ENCODE data around the gene TCIRG1.

Gene TCIRG1

GRCh38 chr11:68009391-68010089, 29.3 kb upstream of the TCIRG1 start:
- no peaks in the 10 kb centered on the region for H3K9me3 Mint-ChIP-seq
- peaks cover 8% of the 10 kb centered on the region for H3K36me3 Mint-ChIP-seq (ENCODE audit: insufficient read depth)
- H3K4me3 Mint-ChIP-seq = no peak overlapping the region
- peaks cover 5% of the 10 kb centered on the region for H3K4me1 Mint-ChIP-seq
- ATAC-seq (replicated peaks; ENCODE audit: extremely low read depth, poor library complexity, severe bottlenecking) (no peak), DNase-seq (ENCODE audit: low spot score in 2 of 2) (no peak)
- H3K27ac Mint-ChIP-seq (ENCODE audit: low read depth) = no peak overlapping the region
- peaks cover 8% of the 10 kb centered on the region for H3K27me3 Mint-ChIP-seq

GRCh38 chr11:68010090-68011041, 28.5 kb upstream of the TCIRG1 start, which contains the start of gene ALDH3B1:
Gene ALDH3B1 (plus strand): TSS chr11:68010327. CDS start chr11:68015298, 4,971 bp downstream.
- DNase-seq (ENCODE audit: low spot score in 2 of 2) (no peak), ATAC-seq (replicated peaks; ENCODE audit: extremely low read depth, poor library complexity, severe bottlenecking) (no peak)
- peaks cover 8% of the 10 kb centered on the region for H3K27me3 Mint-ChIP-seq
- no peaks in the 10 kb centered on the region for H3K9me3 Mint-ChIP-seq
- H3K27ac Mint-ChIP-seq (ENCODE audit: low read depth) = no peak within 1 kb of the TSS
- H3K4me3 Mint-ChIP-seq = no peak within 1 kb of the TSS
- H3K36me3 Mint-ChIP-seq (ENCODE audit: insufficient read depth) = peaks cover 4% of the 10 kb centered on the region
- H3K4me1 Mint-ChIP-seq = no peaks in the 10 kb centered on the region

DNA sequence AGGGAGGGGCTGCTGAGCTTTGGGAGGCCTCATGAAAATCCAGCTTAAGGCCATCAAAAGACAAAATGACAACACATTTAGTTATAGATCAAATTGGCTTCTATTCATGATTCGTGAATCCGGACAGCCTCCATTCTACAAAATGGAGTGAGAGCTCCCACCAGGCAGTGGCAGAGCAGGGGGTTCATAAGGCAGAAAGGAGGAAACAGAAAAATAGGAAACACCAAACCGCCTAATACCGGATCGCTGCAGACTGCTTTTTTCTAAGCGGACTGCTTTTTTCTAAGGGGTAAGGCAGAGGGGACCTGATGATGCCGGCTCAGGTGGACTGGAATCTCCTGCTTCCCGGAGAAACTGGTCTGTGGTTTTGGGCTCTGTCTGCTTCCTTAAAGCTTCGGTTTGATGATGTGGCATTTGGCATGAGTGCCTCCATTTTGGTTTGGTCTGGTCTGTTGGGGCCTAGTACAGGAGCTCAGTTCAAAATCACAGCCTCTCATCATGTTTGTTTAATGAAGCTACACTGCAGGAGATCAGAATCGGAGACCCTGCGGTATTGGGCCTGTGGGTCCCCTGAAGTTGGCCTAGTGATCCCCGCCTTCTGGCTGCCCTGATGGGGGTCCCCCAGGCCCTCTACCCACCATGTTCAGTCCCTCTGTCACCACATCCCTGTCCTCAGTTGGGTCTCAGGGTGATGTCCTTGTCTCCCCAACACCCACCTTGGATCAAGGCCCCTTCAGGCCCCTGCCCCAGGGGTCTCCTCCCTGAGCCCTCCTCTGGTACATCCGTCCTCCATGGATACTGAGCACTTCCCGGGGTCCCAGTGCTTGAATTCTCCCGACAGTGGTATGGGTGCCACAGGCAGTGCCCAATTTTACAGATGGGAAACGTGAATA, 27.5 kb upstream of the TCIRG1 start:
- H3K36me3 Mint-ChIP-seq (ENCODE audit: insufficient read depth) = peaks cover 3% of the 10 kb centered on the region
- H3K9me3 Mint-ChIP-seq = no peaks in the 10 kb centered on the region
- DNase-seq (ENCODE audit: low spot score in 2 of 2) (no peak), ATAC-seq (replicated peaks; ENCODE audit: extremely low read depth, poor library complexity, severe bottlenecking) (no peak)
- no peak overlapping the region for H3K27ac Mint-ChIP-seq (ENCODE audit: low read depth)
- H3K4me1 Mint-ChIP-seq = no peaks in the 10 kb centered on the region
- no peak overlapping the region for H3K4me3 Mint-ChIP-seq
- peaks cover 8% of the 10 kb centered on the region for H3K27me3 Mint-ChIP-seq

- Mint-ChIP-seq H3K4me1 (no peaks in the 10 kb centered on the region), H3K27me3 (peaks cover 8% of the 10 kb centered on the region), H3K27ac (ENCODE audit: low read depth) (no peak overlapping the region), H3K36me3 (ENCODE audit: insufficient read depth) (peaks cover 3% of the 10 kb centered on the region), H3K9me3 (no peaks in the 10 kb centered on the region), H3K4me3 (no peak overlapping the region)
- ATAC-seq (replicated peaks; ENCODE audit: extremely low read depth, poor library complexity, severe bottlenecking) = no peak
- DNase-seq (ENCODE audit: low spot score in 2 of 2) = no peak
These were observed 26.6 kb upstream of the TCIRG1 start for GRCh38 chr11:68012044-68012842.

GRCh38 chr11:68012843-68013610, 25.8 kb upstream of the TCIRG1 start:
- Mint-ChIP-seq H3K27ac (ENCODE audit: low read depth) (no peak overlapping the region), H3K9me3 (no peaks in the 10 kb centered on the region), H3K4me3 (no peak overlapping the region), H3K36me3 (ENCODE audit: insufficient read depth) (peaks cover 3% of the 10 kb centered on the region), H3K27me3 (peaks cover 8% of the 10 kb centered on the region), H3K4me1 (no peaks in the 10 kb centered on the region)
- DNase-seq (ENCODE audit: low spot score in 2 of 2) (no peak), ATAC-seq (replicated peaks; ENCODE audit: extremely low read depth, poor library complexity, severe bottlenecking) (no peak)

DNA sequence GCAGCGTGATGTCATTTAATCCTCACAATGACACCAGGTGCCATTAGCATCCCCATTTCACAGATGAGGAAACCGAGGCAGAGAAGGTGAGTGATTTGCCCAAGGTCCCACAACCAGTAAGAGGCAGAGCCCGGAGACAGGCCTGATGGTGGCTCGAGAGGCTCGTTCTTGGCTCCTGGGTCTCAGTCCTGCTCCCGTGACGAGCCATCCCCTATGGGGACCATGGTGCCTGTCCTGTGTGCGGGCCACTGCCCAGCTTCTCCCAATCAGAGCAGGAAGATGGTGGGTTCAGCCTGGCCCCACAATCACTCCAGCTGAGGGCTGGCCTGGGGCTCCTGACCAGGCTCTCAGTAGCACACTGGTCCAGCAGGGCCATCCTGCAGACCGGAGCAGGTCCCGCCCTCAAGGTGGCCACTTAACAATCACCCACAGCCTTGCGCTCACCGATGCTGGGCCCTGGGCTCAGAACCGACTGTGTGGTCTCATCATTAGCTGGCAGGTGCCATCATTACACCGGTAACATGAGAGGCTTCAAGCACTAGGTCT, 25.1 kb upstream of the TCIRG1 start:
- no peaks in the 10 kb centered on the region for H3K4me1 Mint-ChIP-seq

DNA sequence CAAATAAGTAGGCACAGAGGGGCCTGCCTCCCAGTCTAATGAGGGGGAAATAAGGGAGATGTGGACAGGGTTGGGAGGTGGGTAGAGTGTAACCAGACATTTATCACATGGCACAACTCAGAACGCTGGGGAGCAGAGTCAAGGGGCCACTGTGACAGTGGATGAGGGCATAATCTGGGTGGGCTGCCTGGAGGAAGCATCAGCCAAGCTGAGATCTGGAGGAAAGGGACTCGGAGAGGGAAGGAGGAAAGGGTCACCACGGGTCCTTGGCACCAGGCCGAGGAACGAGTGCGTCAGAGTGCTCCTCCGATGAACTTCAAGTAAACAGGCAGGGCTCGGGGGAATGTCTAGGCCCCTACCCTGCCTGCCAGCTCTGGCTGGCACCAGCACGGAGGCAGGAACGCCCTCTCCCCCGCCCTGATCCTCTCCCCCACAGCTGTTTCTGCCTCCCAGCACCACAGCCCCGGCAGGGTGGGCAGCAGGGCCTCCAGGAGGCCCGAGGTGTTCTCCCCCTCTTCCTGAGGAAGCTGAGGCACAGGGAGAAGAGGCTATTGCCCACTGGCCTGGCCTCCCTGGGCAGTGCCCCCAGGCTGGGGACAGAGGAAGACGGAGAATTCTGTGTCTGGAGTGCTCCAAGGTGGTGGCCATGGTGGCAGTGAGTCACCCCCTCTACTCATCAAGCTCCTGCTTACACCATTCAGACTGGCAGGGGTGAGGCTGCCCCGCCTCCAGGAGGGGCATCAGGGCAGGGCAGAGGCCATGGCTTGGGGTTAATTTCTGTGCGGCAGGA, 24.5 kb upstream of the TCIRG1 start:
- no peak for ATAC-seq (replicated peaks; ENCODE audit: extremely low read depth, poor library complexity, severe bottlenecking)
- Mint-ChIP-seq H3K36me3 (ENCODE audit: insufficient read depth) (peaks cover 3% of the 10 kb centered on the region), H3K4me3 (no peak overlapping the region), H3K4me1 (no peaks in the 10 kb centered on the region), H3K27me3 (peaks cover 8% of the 10 kb centered on the region), H3K9me3 (no peaks in the 10 kb centered on the region), H3K27ac (ENCODE audit: low read depth) (no peak overlapping the region)
- DNase-seq (ENCODE audit: low spot score in 2 of 2) = no peak

More for the DNA sequence above, 25.1 kb upstream of the TCIRG1 start:
- Mint-ChIP-seq H3K36me3 (ENCODE audit: insufficient read depth) (peaks cover 3% of the 10 kb centered on the region), H3K27ac (ENCODE audit: low read depth) (no peak overlapping the region), H3K4me3 (no peak overlapping the region), H3K27me3 (peaks cover 8% of the 10 kb centered on the region), H3K9me3 (no peaks in the 10 kb centered on the region)
- DNase-seq (ENCODE audit: low spot score in 2 of 2) = no peak
- ATAC-seq (replicated peaks; ENCODE audit: extremely low read depth, poor library complexity, severe bottlenecking) = no peak

GRCh38 chr11:68014947-68015447, 23.8 kb upstream of the TCIRG1 start:
- Mint-ChIP-seq H3K36me3 (ENCODE audit: insufficient read depth) (peaks cover 3% of the 10 kb centered on the region), H3K27me3 (peaks cover 8% of the 10 kb centered on the region), H3K9me3 (no peaks in the 10 kb centered on the region), H3K4me3 (no peak overlapping the region), H3K27ac (ENCODE audit: low read depth) (no peak overlapping the region), H3K4me1 (no peaks in the 10 kb centered on the region)
- DNase-seq (ENCODE audit: low spot score in 2 of 2) (no peak), ATAC-seq (replicated peaks; ENCODE audit: extremely low read depth, poor library complexity, severe bottlenecking) (no peak)

- H3K27me3 Mint-ChIP-seq = peaks cover 13% of the 10 kb centered on the region
- H3K9me3 Mint-ChIP-seq = no peaks in the 10 kb centered on the region
- no peak for ATAC-seq (replicated peaks; ENCODE audit: extremely low read depth, poor library complexity, severe bottlenecking)
- no peak for DNase-seq (ENCODE audit: low spot score in 2 of 2)
- no peaks in the 10 kb centered on the region for H3K4me1 Mint-ChIP-seq
- H3K27ac Mint-ChIP-seq (ENCODE audit: low read depth) = no peak overlapping the region
- H3K36me3 Mint-ChIP-seq (ENCODE audit: insufficient read depth) = peaks cover 3% of the 10 kb centered on the region
- H3K4me3 Mint-ChIP-seq = no peak overlapping the region
These were observed 23.4 kb upstream of the TCIRG1 start for GRCh38 chr11:68015467-68015866.

GRCh38 chr11:68016161-68016903, 22.5 kb upstream of the TCIRG1 start:
- DNase-seq (ENCODE audit: low spot score in 2 of 2) (no peak), ATAC-seq (replicated peaks; ENCODE audit: extremely low read depth, poor library complexity, severe bottlenecking) (no peak)
- Mint-ChIP-seq H3K36me3 (ENCODE audit: insufficient read depth) (peaks cover 3% of the 10 kb centered on the region), H3K27me3 (peaks cover 19% of the 10 kb centered on the region), H3K9me3 (no peaks in the 10 kb centered on the region), H3K4me3 (no peak overlapping the region), H3K27ac (ENCODE audit: low read depth) (no peak overlapping the region), H3K4me1 (no peaks in the 10 kb centered on the region)
